ENCODE measurements around the gene TMPRSS12. TPM values are rescaled to one million over a fixed set of nuclear protein-coding genes. Genes with fewer than 3 reads are reported as not detected.

TMPRSS12 gene
- total and polyA plus RNA-seq, 9 of the 15 experiments (the other 6 are each of a cell fraction or from before 2014, with no cell fraction given): 0.04 TPM; not detected in 8

DNA sequence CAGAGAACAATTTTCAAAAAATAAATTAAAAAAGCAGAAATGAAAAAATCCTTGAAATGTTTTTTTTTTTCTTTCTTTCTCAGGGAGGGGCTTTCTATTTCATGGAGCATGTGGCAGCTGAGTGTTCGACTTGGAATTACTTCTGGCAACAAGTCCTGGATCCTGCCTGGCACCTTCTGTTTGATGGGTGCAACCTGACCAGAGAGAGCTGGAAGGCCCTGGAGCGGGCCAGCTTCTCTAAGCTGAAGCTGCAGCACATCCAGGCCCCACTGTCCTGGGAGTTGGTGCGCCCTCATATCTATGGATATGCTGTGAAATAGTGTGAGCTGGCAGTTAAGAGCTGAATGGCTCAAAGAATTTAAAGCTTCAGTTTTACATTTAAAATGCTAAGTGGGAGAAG is 87.1 kb downstream of the TMPRSS12 start:
- no peak overlapping the region for H3K9ac ChIP-seq (ENCODE audit: insufficient read depth in 1 of 2, low read depth in 2 of 2, low read length in 2 of 2)
- no peak overlapping the region for H2AFZ ChIP-seq (ENCODE audit: low read depth, low read length)
- ATAC-seq (no peak), DNase-seq (ENCODE audit: extremely low read depth in 1 of 4, low spot score in 3 of 4) (no peak), FAIRE-seq (no peak)
- ChIA-PET CTCF (ENCODE audit: low intra/inter-chr PET ratio) (no interaction called here), POLR2A (interaction anchor here (0.6 kb wide), 2 partner anchors 13 to 684 kb away, joined by 3 to 4 read pairs; no protein-coding TSS in a partner anchor)
- peaks cover 44% of the 10 kb centered on the region for H3K79me2 ChIP-seq (ENCODE audit: control insufficient read depth, insufficient read depth, low read length)
- no TSS peak for BruUV-seq (replicated peaks)
- no peaks in the 10 kb centered on the region; the same call in 2 of the 3 replicates for H3K36me3 ChIP-seq (ENCODE audit: control insufficient read depth, insufficient read depth, low read length)
- intact Hi-C loops (cut with micrococcal nuclease): loop anchor here (5.0 to 10.0 kb wide), 3 partner anchors 97 to 165 kb away; partner anchors contain the start of genes ATF1 and SLC11A2
- 84% methylated on average over 3 of the region's 3 CpGs for WGBS (ENCODE audit: insufficient coverage, low coverage, missing lambda C conversion rate)
- in situ Hi-C loops (cut with MboI): no loop called here
- no peaks in the 10 kb centered on the region for H3K9me1 ChIP-seq (ENCODE audit: control insufficient read depth, insufficient read depth, low read length)
- no peaks in the 10 kb centered on the region for H3K9me3 ChIP-seq (replicated peaks; ENCODE audit: control insufficient read depth, insufficient read depth, low read depth, low read length)
- H3K4me1 ChIP-seq (replicated peaks in 1 of 2; ENCODE audit: control insufficient read depth in 2 of 2, insufficient read depth in 2 of 2, low read length in 2 of 2): peaks cover 3 to 33% of the 10 kb centered on the region in 2 experiments
- no peaks in the 10 kb centered on the region for H3K27me3 ChIP-seq (ENCODE audit: control insufficient read depth in 2 of 2, insufficient read depth in 2 of 2, low read length in 2 of 2)
- no peaks in the 10 kb centered on the region for H4K20me1 ChIP-seq (replicated peaks; ENCODE audit: control insufficient read depth, insufficient read depth, low read length)
- H3K27ac ChIP-seq (ENCODE audit: extremely low read depth, low read depth, low read length): no peak overlapping the region
- H3K4me2 ChIP-seq (ENCODE audit: insufficient read depth, low read length): no peak overlapping the region
- H3K4me3 ChIP-seq: no peak overlapping the region
- TF ChIP-seq SUPT5H (IDR thresholded peaks at IDR 0.05) (no peak), SMARCC2 (IDR thresholded peaks at IDR 0.05; ENCODE audit: low read depth) (no peak), ZNF263 (CRISPR knock-in tag; IDR thresholded peaks at IDR 0.05; ENCODE audit: borderline replicate concordance) (no peak), RBFOX2 (IDR thresholded peaks at IDR 0.05; ENCODE audit: low read depth, low read length) (no peak), ARHGAP35 (IDR thresholded peaks at IDR 0.05; ENCODE audit: partially characterized antibody) (no peak), XRCC4 (IDR thresholded peaks at IDR 0.05; ENCODE audit: extremely low read depth, insufficient read depth, insufficient read length) (no peak), RFX1 (IDR thresholded peaks at IDR 0.05) (no peak), ZBTB1 (CRISPR knock-in tag; IDR thresholded peaks at IDR 0.05; ENCODE audit: borderline replicate concordance, low read depth) (no peak), ZNF165 (CRISPR knock-in tag; IDR thresholded peaks at IDR 0.05; ENCODE audit: borderline replicate concordance) (no peak), U2AF1 (optimal IDR thresholded peaks at IDR 0.05; ENCODE audit: low read depth, low read length) (no peak)
- TF ChIP-seq, protein P1, sequence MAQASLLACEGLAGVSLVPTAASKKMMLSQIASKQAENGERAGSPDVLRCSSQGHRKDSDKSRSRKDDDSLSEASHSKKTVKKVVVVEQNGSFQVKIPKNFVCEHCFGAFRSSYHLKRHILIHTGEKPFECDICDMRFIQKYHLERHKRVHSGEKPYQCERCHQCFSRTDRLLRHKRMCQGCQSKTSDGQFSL (CRISPR knock-in tag; IDR thresholded peaks at IDR 0.05): no peak
- TF ChIP-seq, protein P1 (tag; IDR thresholded peaks at IDR 0.05): no peak
- TF ChIP-seq, protein P2, sequence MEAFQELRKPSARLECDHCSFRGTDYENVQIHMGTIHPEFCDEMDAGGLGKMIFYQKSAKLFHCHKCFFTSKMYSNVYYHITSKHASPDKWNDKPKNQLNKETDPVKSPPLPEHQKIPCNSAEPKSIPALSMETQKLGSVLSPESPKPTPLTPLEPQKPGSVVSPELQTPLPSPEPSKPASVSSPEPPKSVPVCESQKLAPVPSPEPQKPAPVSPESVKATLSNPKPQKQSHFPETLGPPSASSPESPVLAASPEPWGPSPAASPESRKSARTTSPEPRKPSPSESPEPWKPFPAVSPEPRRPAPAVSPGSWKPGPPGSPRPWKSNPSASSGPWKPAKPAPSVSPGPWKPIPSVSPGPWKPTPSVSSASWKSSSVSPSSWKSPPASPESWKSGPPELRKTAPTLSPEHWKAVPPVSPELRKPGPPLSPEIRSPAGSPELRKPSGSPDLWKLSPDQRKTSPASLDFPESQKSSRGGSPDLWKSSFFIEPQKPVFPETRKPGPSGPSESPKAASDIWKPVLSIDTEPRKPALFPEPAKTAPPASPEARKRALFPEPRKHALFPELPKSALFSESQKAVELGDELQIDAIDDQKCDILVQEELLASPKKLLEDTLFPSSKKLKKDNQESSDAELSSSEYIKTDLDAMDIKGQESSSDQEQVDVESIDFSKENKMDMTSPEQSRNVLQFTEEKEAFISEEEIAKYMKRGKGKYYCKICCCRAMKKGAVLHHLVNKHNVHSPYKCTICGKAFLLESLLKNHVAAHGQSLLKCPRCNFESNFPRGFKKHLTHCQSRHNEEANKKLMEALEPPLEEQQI (IDR thresholded peaks at IDR 0.05): no peak
- TF ChIP-seq, protein P3, sequence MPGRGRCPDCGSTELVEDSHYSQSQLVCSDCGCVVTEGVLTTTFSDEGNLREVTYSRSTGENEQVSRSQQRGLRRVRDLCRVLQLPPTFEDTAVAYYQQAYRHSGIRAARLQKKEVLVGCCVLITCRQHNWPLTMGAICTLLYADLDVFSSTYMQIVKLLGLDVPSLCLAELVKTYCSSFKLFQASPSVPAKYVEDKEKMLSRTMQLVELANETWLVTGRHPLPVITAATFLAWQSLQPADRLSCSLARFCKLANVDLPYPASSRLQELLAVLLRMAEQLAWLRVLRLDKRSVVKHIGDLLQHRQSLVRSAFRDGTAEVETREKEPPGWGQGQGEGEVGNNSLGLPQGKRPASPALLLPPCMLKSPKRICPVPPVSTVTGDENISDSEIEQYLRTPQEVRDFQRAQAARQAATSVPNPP (IDR thresholded peaks at IDR 0.05; ENCODE audit: borderline replicate concordance, insufficient read depth, insufficient read length): no peak
- TF ChIP-seq, protein P4, sequence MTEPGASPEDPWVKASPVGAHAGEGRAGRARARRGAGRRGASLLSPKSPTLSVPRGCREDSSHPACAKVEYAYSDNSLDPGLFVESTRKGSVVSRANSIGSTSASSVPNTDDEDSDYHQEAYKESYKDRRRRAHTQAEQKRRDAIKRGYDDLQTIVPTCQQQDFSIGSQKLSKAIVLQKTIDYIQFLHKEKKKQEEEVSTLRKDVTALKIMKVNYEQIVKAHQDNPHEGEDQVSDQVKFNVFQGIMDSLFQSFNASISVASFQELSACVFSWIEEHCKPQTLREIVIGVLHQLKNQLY (CRISPR knock-in tag; conservative IDR thresholded peaks at IDR 0.05): no peak
